ENCODE measurements around the gene PCBP1.
"Not testable (repeated sequence)": the region's sequence is repeated elsewhere in the genome, so short reads cannot be mapped to it uniquely, and the experiment has no call there.

The PCBP1 gene
- total RNA-seq = 176 reads per million, percentile 91 among the genes with 10 or more reads in this experiment

DNA sequence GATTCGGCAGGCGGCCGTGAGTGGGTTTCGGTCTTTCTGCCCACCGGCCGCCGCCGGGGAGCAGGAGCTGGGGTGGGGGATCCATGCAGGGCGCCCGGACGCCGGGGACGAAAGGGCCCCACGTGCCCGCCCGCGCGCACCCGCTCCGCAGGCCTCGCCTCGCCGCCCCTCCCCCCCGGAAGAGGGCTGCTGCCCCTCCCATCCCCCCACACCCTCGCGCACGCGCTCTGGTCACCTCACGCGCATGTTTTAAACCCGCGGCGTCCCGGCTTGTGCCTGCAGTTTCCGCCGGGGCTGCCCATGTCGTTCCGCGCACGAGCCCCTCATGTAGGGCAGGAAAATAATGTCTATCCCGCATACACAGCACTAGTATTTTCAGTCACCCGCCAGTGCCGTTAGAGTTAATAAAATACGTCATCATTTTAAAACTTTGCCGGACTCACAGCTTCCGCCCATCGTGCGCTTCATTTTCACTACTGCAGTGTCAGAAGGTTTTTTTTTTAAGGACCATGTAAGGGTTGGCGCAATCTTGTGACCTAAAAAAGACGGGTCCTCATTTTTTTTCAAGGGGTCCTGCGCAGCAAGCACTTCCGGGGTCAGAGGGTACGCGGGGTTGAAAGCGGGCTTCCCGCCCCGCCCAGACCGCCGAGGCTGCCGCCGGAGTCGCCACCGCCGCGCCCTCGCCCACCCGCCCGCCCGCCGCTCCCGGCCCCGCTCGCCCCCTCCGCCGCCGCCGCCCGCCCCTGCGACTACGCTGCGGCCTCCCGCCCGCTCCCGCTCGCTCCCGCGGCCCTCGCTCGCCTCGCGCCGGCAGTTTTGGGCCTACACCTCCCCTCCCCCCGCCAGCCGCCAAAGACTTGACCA, at the start of gene PCBP1:
Gene PCBP1, plus strand, starts transcription at position 640 of the 864 bp plus-strand sequence. CDS start 267 bp downstream, outside the sequence.
- DNase-seq = peak; percentile 96

- no peak for DNase-seq
Measured at GRCh38 chr2:70039366-70039765, 47.9 kb upstream of the PCBP1 start.

DNA sequence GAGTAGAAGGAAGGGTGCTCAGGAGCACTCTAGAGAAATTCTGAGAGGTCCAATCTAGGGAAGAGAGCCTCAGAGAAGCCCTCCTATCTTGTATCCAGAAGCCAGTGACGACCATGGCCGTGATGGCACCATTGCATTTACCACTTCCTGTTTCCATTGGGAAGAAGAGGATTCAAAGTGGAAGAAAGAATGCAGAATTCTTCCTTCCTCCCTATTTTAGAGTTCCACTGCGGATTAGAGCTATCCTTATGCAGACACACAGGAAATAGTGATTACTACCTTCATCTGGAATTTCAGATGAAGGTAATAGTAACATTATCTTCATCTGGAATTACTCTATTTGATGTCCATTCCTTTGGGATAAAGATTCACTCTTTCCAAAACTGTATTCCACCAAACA, 45.6 kb upstream of the PCBP1 start:
- DNase-seq = no peak

- DNase-seq = no peak
Measured at GRCh38 chr2:70042246-70042645, 45.0 kb upstream of the PCBP1 start.

DNA sequence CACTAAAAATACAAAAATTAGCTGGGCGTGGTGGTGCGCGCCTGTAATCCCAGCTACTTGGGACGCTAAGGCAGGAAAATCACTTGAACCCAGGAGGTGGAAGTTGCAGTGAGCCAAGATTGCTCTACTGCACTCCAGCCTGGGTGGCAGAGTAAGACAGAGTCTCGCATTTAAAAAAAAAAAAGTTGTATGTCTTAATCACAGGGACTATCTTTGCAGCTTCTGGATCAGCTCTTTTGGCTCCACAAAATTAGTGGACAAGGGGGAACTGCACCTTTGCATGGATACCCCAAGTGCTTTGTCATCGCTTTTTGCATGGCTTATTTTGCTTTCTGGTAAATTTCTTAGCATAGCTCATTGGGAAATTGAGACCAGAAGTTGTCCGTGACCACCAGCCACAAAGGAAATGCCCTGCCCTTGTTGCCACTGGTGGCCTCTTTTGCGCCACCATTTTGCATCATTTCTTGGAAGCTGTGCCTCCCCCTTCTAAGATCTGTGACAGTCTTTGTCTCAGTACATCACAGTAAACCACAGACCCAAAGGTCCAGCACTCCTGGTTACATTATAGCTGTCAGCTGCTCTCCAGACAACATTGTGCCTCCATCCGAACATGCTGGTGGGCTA, 43.9 kb upstream of the PCBP1 start:
- DNase-seq = no peak

- DNase-seq = no peak
Measured at GRCh38 chr2:70044290-70045040, 42.8 kb upstream of the PCBP1 start.

GRCh38 chr2:70045405-70045804, 41.9 kb upstream of the PCBP1 start:
- DNase-seq = no peak

DNA sequence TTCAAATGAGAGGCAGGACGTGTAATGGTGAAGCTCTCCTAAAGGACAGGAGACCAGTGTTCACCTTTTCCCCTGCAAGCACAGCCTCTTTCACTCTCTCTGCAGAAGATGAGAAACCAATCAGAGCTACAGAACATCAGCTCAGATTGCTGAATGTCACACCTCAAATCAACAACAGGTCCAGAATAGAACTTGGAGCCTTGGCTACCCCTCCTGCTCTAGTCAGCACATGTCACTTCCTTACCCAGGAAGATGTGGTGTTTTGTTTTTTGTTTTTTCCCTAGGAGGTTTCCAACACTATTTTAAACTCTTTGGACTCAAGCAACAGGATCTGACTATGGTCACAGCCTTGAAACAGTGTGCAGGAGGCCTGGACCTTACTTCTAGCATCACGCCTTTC, 41.3 kb upstream of the PCBP1 start:
- no peak for DNase-seq

- no peak for DNase-seq
Measured at GRCh38 chr2:70046534-70046933, 40.7 kb upstream of the PCBP1 start.

DNA sequence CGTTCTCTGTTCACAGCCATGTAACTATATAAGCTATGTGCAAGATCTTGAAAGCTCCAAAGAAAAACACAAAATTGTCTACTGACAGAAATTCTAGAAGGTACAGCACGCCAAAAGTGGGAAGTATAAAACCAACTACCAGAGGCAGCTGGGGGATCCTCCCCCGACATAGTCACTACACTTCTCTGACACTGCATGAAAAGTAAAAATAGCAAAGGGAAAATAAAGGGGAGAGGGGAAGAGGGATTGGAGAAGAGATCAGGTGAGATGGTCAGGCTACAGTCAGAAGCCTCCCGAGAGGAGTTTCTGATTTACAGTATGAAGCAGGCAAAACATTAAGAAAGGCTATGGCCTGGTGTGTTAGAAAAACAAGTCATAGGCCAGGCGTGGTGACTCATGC, 39.8 kb upstream of the PCBP1 start:
- no peak for DNase-seq

- DNase-seq = no peak
Measured at GRCh38 chr2:70049255-70049654, 38.0 kb upstream of the PCBP1 start.

GRCh38 chr2:70050631-70051425, 36.4 kb upstream of the PCBP1 start:
- no peak for DNase-seq

- not testable (repeated sequence) for DNase-seq
Measured at GRCh38 chr2:70055259-70055658, 32.0 kb upstream of the PCBP1 start.

DNA sequence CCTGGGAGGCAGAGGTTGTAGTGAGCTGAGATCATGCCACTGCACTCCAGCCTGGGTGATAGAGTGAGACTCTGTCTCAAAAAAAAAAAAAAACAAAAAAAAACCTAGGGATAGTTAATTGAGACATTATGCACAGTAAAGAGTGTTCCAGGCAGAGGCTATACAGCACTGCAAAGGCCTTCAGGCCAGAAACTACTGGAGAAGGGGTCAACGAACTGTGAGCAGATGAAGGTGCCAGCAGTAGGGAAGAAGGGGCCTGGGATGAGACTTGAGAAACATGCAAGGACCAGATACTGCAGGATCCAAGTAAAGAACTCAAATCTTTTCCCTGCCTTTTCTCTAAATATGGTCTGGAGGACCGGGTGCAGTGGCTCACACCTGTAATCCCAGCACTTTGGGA, 26.0 kb upstream of the PCBP1 start:
- no peak for DNase-seq

DNA sequence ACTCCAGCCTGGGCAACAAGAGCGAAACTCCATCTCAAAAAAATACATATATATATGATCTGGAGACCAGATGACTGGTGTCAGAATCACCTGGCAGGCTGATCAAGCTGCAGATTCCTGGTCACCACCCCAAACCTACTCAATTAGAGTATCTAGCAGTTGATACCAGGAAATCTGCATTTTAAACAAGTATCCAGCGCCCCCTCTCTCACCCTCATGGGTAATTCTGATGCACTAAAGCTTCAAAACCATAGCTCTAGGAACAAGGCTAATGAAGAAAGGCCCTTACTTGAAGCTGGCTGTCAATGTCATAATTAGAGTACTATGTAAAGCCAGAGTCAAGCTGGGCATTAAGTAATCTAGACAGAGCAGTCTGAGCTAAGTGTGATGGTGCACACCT, 25.0 kb upstream of the PCBP1 start:
- DNase-seq = no peak

DNA sequence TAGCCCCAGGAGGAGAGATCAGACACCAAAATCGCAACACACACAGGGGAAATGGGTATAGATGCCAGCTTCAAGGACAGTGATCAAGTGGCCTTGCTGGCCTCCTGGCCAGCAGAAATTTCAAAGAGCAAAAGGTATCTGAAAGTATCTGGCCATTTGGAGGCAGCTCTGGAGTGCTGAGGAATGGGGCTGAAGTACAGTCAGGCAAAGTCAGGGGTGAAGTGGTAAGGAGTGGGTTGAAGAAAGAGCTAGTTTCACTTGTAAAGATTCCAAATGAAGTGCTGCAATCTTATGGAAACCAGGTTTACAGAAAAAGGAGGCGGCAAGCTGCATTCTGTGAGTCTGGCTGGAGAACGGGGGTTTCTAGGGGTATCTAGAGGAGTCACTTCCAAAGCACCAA, 19.2 kb upstream of the PCBP1 start:
- no peak for DNase-seq

DNA sequence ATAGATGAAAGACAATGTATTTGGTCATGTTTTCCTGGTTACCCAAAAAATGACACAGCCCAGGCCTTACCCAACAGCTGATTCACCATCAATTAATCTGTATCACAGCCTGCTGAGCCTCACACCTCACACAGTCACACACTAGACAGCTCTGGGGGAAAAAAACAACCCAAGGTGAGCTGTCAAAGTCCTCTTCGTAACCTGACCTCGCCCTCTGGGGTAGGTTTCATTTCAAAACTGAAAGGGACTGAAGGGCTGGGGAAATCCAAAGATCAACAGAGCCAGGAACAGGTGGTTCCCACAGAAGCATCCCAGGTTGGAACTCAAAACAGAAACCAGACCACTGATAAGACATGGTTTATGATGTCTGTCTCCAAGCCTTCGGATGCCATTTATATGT, 18.2 kb upstream of the PCBP1 start:
- DNase-seq = peak; percentile 70

- DNase-seq = peak; percentile 44
Measured at GRCh38 chr2:70070542-70071268, 16.6 kb upstream of the PCBP1 start.

DNA sequence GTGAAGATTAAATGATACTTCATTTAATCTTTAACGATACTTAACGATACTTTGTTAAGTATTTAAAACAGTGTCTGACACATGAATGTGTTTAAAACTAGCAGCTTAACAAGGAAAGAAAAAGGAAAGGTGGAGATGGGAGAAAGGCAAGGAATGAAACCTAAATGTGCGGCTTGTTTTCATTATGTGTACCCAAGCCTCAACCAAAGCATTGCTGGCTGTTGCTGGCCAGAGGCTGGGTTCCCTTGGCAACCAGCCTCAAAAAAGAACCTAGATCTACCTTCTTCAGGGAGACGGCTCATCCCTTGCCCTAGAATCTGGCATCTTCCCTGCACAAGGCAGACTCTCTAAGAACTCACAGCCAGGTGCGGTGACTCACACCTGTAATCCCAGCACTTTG, 13.8 kb upstream of the PCBP1 start:
- no peak for DNase-seq

- DNase-seq = no peak
Measured at GRCh38 chr2:70078384-70078783, 8.9 kb upstream of the PCBP1 start.

- no peak for DNase-seq
Measured at GRCh38 chr2:70080610-70081200, 6.6 kb upstream of the PCBP1 start.

DNA sequence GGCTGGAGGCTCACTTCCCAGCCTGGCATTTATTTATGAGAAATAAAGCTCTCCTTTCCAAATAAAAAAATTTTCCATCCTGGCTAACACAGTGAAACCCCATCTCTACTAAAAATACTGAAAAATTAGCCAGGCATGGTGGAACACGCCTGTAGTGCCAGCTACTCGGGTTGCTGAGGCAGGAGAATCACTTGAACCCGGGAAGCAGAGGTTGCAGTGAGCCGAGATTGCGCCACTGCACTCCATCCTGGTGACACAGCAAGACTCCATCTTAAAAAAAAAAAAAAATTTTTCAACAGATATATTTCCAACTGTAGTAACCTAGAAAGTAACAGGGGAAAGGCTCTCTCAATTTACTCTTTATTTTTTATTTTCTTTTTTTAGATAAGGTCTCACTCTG, 6.1 kb upstream of the PCBP1 start:
- DNase-seq = no peak
